GM12878 (cell line): ENCODE results near the gene RSRC1. TPM values are rescaled to one million over a fixed set of nuclear protein-coding genes. Genes with fewer than 3 reads are reported as not detected.

Source experiments
- ATF2 ChIP-seq: IDR thresholded peaks from 2 replicates; pipeline ENCODE4 v1.6.1; 2012; ENCODE audit warnings: low read length, inconsistent platforms
- CEBPB ChIP-seq, 2 experiments: fragments of 150-350 bp in 1 of 2; IDR thresholded peaks; 2 replicates each; pipeline ENCODE4 v1.6.1; 2012 to 2014; ENCODE audit warnings: low read depth in 2 of 2, low read length in 2 of 2, borderline replicate concordance in 1 of 2, inconsistent platforms in 1 of 2
- CHD1 ChIP-seq: IDR thresholded peaks from 2 replicates; pipeline ENCODE4 v1.6.1; 2012; ENCODE audit warnings: low read depth, low read length, improper control_type of control experiment
- CTCF ChIP-seq, 3 experiments: IDR thresholded peaks in 2 of 3; conservative IDR thresholded peaks in 1 of 3; 2 replicates each; pipeline ENCODE4 v1.5.1; 2011; ENCODE audit warnings: low read depth in 3 of 3, low read length in 3 of 3, mild to moderate bottlenecking in 3 of 3, control low read depth in 2 of 3, moderate library complexity in 2 of 3, inconsistent platforms in 1 of 3, mixed read lengths in 1 of 3; ENCODE audit not compliant: control insufficient read depth in 2 of 3, insufficient read depth in 1 of 3; ENCODE audit errors: extremely low read depth in 1 of 3
- HDAC2 ChIP-seq: fragments of 200-600 bp; sonication (generic); IDR thresholded peaks from 2 replicates; pipeline ENCODE4 v1.6.1; 2017
- MYB ChIP-seq: fragments of 150-350 bp; IDR thresholded peaks from 2 replicates; pipeline ENCODE4 v1.6.1; 2014; ENCODE audit warnings: mild to moderate bottlenecking, low read depth, low read length, borderline replicate concordance
- NFXL1 ChIP-seq: fragments of 450-650 bp; IDR thresholded peaks from 2 replicates; pipeline ENCODE4 v1.6.1; 2017; ENCODE audit warnings: antibody characterized with exemption, mild to moderate bottlenecking, borderline replicate concordance
- REST ChIP-seq: IDR thresholded peaks from 2 replicates; pipeline ENCODE4 v1.6.1; 2012; ENCODE audit warnings: mild to moderate bottlenecking, low read depth, low read length
- SP1 ChIP-seq: IDR thresholded peaks from one replicate; pipeline ENCODE4 v1.6.1; 2011; ENCODE audit warnings: low read depth, low read length
- ZNF207 ChIP-seq: fragments of 450-650 bp; IDR thresholded peaks from 2 replicates; pipeline ENCODE4 v1.6.1; 2014; ENCODE audit warnings: antibody characterized with exemption, mild to moderate bottlenecking, borderline replicate concordance
- polyA plus RNA-seq, 11 experiments: library from polyadenylated mRNA; depleted of rRNA in 4 of 11; unstranded in 6 of 11; stranded (reverse) in 5 of 11; fragments of >200 nt; fragmentation: Nextera tagmentation in 4 of 11; fragmentation: Illumina TruSeq in 1 of 11; extraction: Ambion mirVana in 4 of 11; extraction: Trizol in 1 of 11; gene quantifications; 1 replicate in 1 of 11; 2 replicates in 10 of 11; pipeline versions ENCODE4 v1.2.1 to v1.2.3, GENCODE V29; 2011 to 2016; ENCODE audit warnings: inconsistent platforms in 2 of 11, missing spikeins in 2 of 11, low read depth in 1 of 11
- total RNA-seq, 4 experiments: library from RNA; depleted of rRNA in 3 of 4; stranded (reverse); fragments of >200 nt in 3 of 4; fragmentation: Illumina TruSeq in 1 of 4; extraction: Trizol in 1 of 4; gene quantifications; 2 replicates each; pipeline versions ENCODE4 v1.2.1 to v1.2.3, GENCODE V29; 2013 to 2021

The RSRC1 gene
- total and polyA plus RNA-seq, 10 of the 15 experiments (the other 5 are each of a cell fraction or from before 2014, with no cell fraction given), result 16.4 to 85.9 (median 42.0) TPM

DNA sequence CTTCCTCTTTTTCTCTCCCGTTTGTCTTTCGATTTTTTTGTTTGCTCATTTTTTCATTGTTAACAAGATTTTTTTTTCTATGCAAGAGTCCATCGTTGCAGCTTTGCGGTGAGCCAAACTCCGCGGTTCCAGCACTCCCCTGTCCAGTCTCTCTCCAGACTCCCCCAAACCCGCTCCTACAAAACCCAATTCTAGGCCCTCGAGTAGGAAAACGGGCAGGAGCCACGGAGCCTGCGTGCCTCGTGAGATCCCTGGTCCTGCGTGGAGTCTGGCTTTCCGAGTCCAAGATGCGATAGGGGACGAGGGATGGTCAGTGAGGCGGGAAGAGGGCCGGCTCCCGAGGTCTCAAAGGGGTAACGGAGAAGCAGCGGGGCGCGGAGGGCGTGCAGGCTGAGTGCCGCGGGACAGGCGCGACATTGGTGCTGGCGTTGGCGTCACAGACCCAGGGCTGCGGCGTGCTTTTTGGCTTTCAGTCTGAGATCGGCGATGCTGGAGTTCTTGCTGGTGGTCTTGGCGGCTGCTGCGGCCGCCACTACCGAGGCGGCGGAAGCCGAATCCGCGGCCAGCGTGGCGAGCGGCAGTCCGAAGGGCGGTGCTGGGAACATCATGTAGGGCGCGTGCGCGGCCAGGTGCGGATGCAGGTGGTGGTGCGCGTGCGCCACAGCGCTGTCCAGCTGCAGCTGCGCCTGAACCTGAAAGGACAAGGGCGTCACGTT, 12.1 kb upstream of the RSRC1 start (continued):
- TF ChIP-seq CTCF (IDR thresholded peaks at IDR 0.05 in 2 of 3, conservative IDR thresholded peaks at IDR 0.05 in 1 of 3; ENCODE audit: control insufficient read depth in 2 of 3, extremely low read depth in 1 of 3, insufficient read depth in 1 of 3, low read depth in 3 of 3, low read length in 3 of 3), result no peak
- no peak for TF ChIP-seq CHD1
- TF ChIP-seq MYB, result no peak
- no peak; the same call in 1 of the 2 replicates for TF ChIP-seq ZNF207
- TF ChIP-seq SP1, result no peak
- TF ChIP-seq NFXL1, result no peak
- no peak for TF ChIP-seq ATF2
- TF ChIP-seq CEBPB (IDR thresholded peaks at IDR 0.05; ENCODE audit: borderline replicate concordance in 1 of 2, low read depth in 2 of 2, low read length in 2 of 2), result no peak
- TF ChIP-seq REST, result peak; percentile 100
- TF ChIP-seq HDAC2, result 0 out of 2 replicates have a peak, but pooled peaks have one; percentile 78
- TF ChIP-seq, all 136 proteins: peak for 23
